DMS 273 treated with DMSO at 0.1 percent for 48 hours (cell line): ENCODE measurements around the gene PER2.
A peak's percentile ranks its signal among the peaks of the same experiment; 100 is the strongest.

Source experiments
- DNase-seq: peaks from one replicate; lab custom pipeline; 2025; lab: John Stamatoyannopoulos, UW

Gene PER2

GRCh38 chr2:238225911-238226697, 62.3 kb downstream of the PER2 start:
- DNase-seq = no peak

- DNase-seq = no peak
Observed at GRCh38 chr2:238225121-238225520, 63.3 kb downstream of the PER2 start.

- no peak for DNase-seq
Observed at GRCh38 chr2:238224356-238225035, 63.9 kb downstream of the PER2 start.

DNA sequence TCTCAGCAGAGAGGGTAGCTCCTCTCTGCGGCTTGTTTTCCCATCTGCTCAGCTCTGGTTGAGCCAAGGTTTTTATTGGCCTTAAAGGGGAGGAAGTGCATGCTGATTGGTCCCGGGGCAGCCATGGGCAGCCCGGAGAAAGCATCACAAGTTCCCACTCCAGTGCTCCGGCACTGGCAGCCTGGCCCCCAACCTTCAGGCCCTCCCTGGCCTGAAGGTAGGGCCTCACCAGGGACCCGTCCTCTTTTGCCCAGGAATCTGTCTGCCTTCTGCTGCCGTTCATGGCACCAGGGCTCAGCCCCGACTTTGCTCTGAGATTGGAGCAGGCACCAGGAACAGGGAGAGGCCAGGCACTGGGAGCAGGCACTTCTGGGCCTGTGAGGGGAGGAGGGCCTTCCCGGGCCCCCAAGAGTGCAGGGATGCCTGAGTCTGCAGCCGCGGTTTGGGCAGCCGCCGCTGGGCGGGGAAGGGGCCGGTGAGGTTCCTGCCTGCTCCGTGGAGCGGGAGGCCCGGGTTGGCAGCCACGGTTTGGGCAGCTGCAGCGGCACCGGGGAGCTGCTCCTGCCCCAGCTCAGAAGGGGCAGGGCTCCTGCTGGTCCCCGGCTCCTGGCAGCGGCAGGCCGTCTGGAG, 67.4 kb downstream of the PER2 start:
- DNase-seq = peak; percentile 76

DNA sequence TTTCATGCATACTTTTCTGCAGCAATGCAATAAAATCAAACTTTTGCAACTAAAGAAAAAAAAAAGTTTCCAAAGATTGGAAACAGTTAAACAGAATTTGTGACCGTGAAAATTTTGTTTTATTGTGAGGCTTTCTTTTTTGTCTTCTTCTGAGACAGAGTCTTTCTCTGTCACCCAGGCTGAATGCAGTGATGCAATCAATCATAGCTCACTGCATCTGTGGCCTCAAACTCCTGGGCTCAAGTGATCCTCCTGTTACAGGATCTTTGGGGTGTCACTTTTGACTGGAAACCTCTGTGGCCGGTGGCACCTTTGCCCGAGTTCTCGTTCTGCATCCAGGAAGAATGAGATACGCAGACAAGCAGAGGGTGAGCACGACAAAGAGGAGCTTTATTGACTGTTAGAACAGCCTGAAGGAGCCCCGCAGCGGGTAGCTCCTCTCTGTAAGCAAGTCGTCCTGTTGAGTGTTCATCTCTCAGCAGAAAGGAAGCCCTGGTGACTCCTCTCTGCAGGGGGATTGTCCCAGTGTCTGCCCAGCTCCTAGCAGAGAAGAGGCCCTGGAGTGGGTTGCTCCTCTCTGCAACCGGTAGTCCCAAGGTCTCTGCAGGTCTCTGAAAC, 68.0 kb downstream of the PER2 start:
- no peak for DNase-seq

DNA sequence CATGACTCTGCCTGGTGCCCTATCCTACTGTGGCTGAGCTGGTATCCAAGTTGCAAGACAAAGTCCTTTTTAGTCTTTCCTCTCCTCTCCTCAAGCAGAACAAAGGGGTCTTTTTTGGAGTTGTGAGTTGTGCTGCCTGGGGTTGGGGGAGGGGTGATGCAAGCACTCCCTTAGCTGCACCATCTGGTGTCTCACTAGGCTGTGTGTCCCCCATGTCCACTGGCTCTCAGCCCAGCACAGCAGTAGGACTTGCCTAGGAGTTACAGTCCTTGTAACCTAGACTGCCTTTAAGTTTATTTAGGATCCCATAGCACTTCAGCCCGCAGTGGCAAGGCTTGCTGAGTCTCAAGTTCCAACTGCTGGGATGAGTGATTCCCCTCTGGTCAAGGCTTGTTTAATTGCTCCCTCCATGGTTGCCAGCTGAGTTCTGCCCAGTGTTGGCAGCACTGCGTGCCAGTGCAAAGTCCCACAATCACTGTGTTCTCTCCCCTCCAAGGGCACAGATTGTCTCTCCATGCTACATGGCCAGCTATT, 71.7 kb downstream of the PER2 start:
- peak; percentile 73 for DNase-seq

- DNase-seq = no peak
Observed at GRCh38 chr2:238207006-238207405, 81.4 kb downstream of the PER2 start.

- no peak for DNase-seq
Observed at GRCh38 chr2:238203973-238204683, 84.3 kb downstream of the PER2 start.

- peak; percentile 54 for DNase-seq
Observed at GRCh38 chr2:238203094-238203972, 85.1 kb downstream of the PER2 start, which contains the start of gene ILKAP. ILKAP (minus strand) TSS chr2:238203695; CDS start chr2:238203553, 142 bp downstream.

- DNase-seq = no peak
Observed at GRCh38 chr2:238202326-238203093, 85.9 kb downstream of the PER2 start.
